DND-41 (cell line): ENCODE data around the gene LRRC47.

Source experiments
- CTCF ChIP-seq: IDR thresholded peaks from 2 replicates; pipeline ENCODE4 v1.5.1; 2012; ENCODE audit warnings: borderline replicate concordance, low read length, moderate library complexity, mild to moderate bottlenecking; ENCODE audit not compliant: poor library complexity, severe bottlenecking; ENCODE audit errors: extremely low read depth
- EZH2 ChIP-seq: IDR thresholded peaks from 3 replicates; pipeline ENCODE4 v1.6.1; 2012; ENCODE audit warnings: borderline replicate concordance, low read depth, mild to moderate bottlenecking, moderate library complexity, low read length, inconsistent platforms; ENCODE audit not compliant: severe bottlenecking

DNA sequence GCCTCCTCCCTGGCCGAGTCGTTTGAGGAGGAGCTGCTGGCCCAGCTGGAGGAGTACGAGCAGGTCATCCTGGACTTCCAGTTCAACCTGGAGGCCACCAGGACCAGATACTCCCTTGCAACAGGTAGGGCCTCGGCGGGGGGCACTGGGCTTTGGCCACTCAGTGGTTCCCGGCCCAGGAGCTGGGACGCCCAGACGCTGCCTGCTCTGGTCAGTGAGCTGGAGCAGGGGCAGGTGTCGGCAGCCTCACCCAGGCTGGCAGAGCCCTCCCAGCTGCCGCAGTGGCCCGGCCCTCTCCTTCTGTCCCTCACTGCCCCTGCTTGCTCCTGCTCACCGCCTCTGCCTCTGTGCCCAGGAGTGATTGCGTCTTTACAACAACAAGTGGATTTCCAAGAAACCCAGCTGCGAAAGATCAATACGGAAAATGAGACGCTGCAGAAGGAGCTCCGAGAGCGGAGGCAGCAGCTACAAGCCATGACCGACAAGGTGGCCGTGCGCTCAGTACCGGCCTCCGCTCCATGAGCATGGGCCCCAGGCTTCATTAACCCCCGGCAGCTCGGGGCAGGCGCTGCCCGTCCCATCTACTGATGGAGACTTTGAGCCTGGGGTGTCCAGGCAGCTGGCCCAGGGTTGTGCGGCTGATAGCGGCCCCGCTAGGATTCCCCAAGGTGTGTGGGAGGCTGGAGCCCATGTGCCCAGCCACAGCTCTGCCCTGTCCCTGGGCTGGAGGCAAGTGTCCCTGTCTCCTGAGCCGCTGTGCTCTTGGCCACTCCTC lies 32.8 kb downstream of the LRRC47 start:
- TF ChIP-seq CTCF = no peak
- no peak for TF ChIP-seq EZH2
